Dendritic cell treated with granulocyte-macrophage colony-stimulating factor and Interleukin-4, amounts not matched to agents 40 ng/mL and 50 ng/mL, for 4 days (primary cell): ENCODE measurements around the gene HOXD1.

Source experiments
- H3K27ac Mint-ChIP-seq: one replicate; pipeline ENCODE4 v1.8.0; 2022; ENCODE audit warnings: mild to moderate bottlenecking, mixed read lengths
- H3K27me3 Mint-ChIP-seq: one replicate; pipeline ENCODE4 v1.8.0; 2022; ENCODE audit warnings: mild to moderate bottlenecking, mixed read lengths
- H3K36me3 Mint-ChIP-seq: one replicate; pipeline ENCODE4 v1.8.0; 2022; ENCODE audit warnings: low read depth, mixed read lengths
- H3K4me1 Mint-ChIP-seq: one replicate; pipeline ENCODE4 v1.8.0; 2022; ENCODE audit warnings: low read depth, mixed read lengths
- H3K4me3 Mint-ChIP-seq: one replicate; pipeline ENCODE4 v1.8.0; 2022; ENCODE audit warnings: mild to moderate bottlenecking, moderate library complexity, mixed read lengths
- H3K9me3 Mint-ChIP-seq: one replicate; pipeline ENCODE4 v1.8.0; 2022; ENCODE audit warnings: mixed read lengths
- intact Hi-C: fragments of 100-400 bp; cut with micrococcal nuclease; formaldehyde crosslinking; loops from one replicate; pipeline ENCODE4 v1.15.0; 2022

HOXD1 gene

GRCh38 chr2:176169181-176169580 lies 19.3 kb upstream of the HOXD1 start:
- Mint-ChIP-seq H3K4me1 (no peaks in the 10 kb centered on the region), H3K36me3 (no peaks in the 10 kb centered on the region), H3K27me3 (peaks cover 93% of the 10 kb centered on the region), H3K27ac (no peak overlapping the region), H3K9me3 (no peaks in the 10 kb centered on the region), H3K4me3 (no peak overlapping the region)
- intact Hi-C loops = no loop called here

DNA sequence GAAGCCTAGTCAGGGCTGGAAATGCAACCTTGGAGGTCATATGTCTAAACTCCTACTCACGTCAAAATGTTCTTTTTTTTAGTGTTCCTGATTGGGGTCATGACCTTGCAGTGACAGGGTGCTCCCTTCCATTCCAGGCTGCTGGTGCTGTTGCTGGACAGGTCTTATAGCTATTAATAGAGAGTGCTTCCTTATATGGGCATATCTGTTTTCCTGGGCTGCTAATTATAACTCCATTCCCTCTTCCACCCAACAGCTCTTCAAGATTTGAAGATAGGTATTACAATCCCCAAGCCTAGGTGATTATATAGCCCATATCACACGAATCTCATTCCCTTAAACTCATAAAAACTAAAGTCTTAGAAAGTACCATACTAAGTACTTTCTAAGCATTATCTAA lies 18.8 kb upstream of the HOXD1 start:
- intact Hi-C loops = no loop called here

DNA sequence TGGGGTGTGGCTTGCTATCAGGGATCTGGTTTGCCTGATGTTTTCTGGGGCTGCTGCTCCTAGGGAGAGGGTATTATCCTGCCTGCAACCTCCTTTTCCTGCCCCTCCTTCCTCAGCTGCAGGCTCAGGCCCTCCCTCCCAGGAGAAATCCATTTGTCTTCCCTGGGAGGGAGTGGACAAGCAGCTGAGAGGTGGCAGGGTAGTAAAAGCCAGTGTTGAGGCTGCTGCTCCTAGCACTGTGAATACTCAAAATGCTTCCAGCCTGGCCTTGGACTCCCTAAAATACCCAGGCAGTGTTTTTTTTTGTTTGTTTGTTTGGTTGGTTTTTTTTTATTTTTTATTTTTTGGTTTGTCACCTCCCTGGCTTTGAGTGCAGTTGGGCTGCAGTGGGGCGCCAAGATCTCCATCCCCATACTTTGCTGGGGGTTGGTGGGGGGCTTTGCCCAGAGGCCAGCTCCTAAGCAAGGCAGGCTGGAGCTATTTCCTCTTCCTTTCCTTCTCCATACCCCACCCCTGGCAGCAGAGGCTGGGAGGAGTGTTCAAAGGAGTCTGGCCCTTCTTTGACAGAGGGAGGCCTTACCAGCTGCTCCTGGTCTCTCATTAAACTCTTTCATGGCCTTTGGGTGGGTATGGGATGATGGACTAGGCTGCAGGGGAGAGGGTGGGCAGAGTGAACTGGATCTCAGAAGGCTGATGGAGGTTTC lies 17.7 kb upstream of the HOXD1 start:
- intact Hi-C loops = no loop called here

More for the DNA sequence above, 18.8 kb upstream of the HOXD1 start:
- peaks cover under 1% of the 10 kb centered on the region for H3K4me1 Mint-ChIP-seq
- H3K27ac Mint-ChIP-seq = no peak overlapping the region
- H3K27me3 Mint-ChIP-seq = peaks cover 93% of the 10 kb centered on the region
- no peaks in the 10 kb centered on the region for H3K9me3 Mint-ChIP-seq
- H3K4me3 Mint-ChIP-seq = no peak overlapping the region
- no peaks in the 10 kb centered on the region for H3K36me3 Mint-ChIP-seq

GRCh38 chr2:176171351-176172006 lies 17.0 kb upstream of the HOXD1 start:
- Mint-ChIP-seq H3K27ac (no peak overlapping the region), H3K36me3 (no peaks in the 10 kb centered on the region), H3K9me3 (no peaks in the 10 kb centered on the region), H3K27me3 (peaks cover 94% of the 10 kb centered on the region), H3K4me1 (peaks cover 5% of the 10 kb centered on the region), H3K4me3 (no peak overlapping the region)
- intact Hi-C loops = no loop called here

More for the DNA sequence above, 17.7 kb upstream of the HOXD1 start:
- peaks cover 5% of the 10 kb centered on the region for H3K4me1 Mint-ChIP-seq
- no peak overlapping the region for H3K4me3 Mint-ChIP-seq
- no peaks in the 10 kb centered on the region for H3K36me3 Mint-ChIP-seq
- no peak overlapping the region for H3K27ac Mint-ChIP-seq
- H3K9me3 Mint-ChIP-seq = no peaks in the 10 kb centered on the region
- peaks cover 93% of the 10 kb centered on the region for H3K27me3 Mint-ChIP-seq

GRCh38 chr2:176172007-176172894 lies 16.2 kb upstream of the HOXD1 start:
- Mint-ChIP-seq H3K4me1 (peaks cover 5% of the 10 kb centered on the region), H3K9me3 (no peaks in the 10 kb centered on the region), H3K4me3 (no peak overlapping the region), H3K36me3 (no peaks in the 10 kb centered on the region), H3K27ac (no peak overlapping the region), H3K27me3 (peaks cover 94% of the 10 kb centered on the region)
- intact Hi-C loops = no loop called here

- no peak overlapping the region for H3K27ac Mint-ChIP-seq
- no peaks in the 10 kb centered on the region for H3K36me3 Mint-ChIP-seq
- H3K4me3 Mint-ChIP-seq = no peak overlapping the region
- peaks cover 5% of the 10 kb centered on the region for H3K4me1 Mint-ChIP-seq
- peaks cover 94% of the 10 kb centered on the region for H3K27me3 Mint-ChIP-seq
- no peaks in the 10 kb centered on the region for H3K9me3 Mint-ChIP-seq
- intact Hi-C loops = no loop called here
These were observed 15.4 kb upstream of the HOXD1 start for GRCh38 chr2:176172895-176173566.

DNA sequence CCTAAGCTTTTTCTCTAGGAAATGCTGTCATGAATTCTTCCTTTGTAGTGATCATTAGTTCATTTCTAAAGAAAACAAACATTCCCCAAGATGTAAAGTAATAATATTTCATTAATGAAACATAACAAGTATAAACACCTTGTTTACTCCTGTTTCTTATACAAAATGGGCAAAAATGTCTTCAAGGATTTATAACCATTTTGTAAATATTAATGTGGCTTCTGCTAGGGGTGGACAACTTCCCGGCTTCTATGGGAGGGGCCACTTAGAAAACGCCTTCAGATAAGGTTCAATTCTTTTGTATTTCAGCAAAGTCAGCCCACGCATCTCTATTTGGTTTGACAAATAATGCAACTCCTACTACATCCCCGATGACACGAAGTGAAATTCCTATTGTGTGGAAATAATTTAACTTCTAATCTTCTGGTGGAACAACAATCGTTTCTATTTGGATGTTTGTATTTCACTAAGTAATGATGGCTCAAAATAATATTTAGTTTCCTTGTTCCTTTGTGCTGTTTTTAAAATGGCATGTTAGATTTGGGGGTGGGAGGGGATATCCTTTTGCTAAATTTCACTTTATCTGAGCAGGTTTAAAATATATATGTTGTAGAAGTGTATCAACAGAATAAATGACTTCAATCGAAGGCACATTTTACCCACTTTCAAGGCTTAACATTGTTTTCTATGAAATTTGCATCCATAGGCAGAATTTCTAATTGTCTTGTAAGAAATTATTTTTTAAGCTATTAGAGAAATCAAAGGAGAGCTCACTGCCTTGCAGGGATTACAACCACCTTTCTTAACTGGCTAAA lies 14.7 kb upstream of the HOXD1 start:
- Mint-ChIP-seq H3K36me3 (no peaks in the 10 kb centered on the region), H3K4me3 (no peak overlapping the region), H3K27me3 (peaks cover 96% of the 10 kb centered on the region), H3K9me3 (no peaks in the 10 kb centered on the region), H3K4me1 (peaks cover 5% of the 10 kb centered on the region), H3K27ac (no peak overlapping the region)
- intact Hi-C loops = no loop called here

GRCh38 chr2:176174382-176174823 lies 14.1 kb upstream of the HOXD1 start:
- no peak overlapping the region for H3K27ac Mint-ChIP-seq
- no peaks in the 10 kb centered on the region for H3K36me3 Mint-ChIP-seq
- intact Hi-C loops = no loop called here
- peaks cover 5% of the 10 kb centered on the region for H3K4me1 Mint-ChIP-seq
- no peak overlapping the region for H3K4me3 Mint-ChIP-seq
- peaks cover 95% of the 10 kb centered on the region for H3K27me3 Mint-ChIP-seq
- H3K9me3 Mint-ChIP-seq = no peaks in the 10 kb centered on the region

DNA sequence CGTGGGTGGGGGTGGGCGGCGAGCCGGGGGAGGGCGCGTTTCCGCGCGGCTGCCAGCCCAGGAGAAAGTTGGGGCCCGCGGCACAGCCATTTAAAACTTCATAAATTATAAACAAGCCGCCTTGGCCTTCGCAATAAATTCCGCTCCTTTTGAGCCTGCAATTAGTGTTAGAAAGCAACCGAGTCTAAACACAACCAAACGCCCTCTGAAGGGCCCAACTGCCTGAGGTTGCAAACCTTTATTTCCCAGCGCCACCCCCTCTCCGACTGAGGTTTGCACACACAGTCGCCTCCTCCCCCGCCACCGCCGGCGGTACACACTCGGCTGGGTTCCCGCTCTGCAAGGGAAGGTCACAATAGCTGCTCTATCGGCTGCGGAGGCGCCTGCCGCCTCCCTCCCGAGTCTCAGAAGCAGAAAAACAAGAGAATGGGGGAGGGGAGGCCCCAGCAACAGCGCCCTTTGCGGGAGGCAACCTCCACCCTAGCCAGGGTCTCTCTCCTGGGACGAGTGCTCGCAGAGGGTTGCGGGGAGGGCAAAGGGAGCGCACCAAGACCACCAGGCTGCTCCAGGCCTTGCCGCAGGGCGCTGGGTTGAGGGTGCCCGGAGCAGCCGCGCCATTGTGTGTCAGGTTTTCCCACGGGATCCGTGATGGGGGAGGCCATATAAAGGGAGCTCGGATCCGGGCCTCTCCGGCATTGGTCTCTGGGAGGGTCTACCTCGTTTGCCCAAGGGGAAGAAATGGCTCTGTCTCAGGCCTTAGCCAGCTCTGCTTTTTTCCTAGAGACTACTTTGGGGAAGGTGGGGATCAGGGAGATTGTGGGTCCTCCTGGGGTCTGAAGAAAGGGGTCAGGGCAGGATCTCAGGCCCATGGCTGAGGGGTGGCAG lies 13.4 kb upstream of the HOXD1 start:
- H3K27ac Mint-ChIP-seq = no peak overlapping the region
- H3K27me3 Mint-ChIP-seq = peaks cover 97% of the 10 kb centered on the region
- no peak overlapping the region for H3K4me3 Mint-ChIP-seq
- H3K9me3 Mint-ChIP-seq = no peaks in the 10 kb centered on the region
- intact Hi-C loops = no loop called here
- H3K4me1 Mint-ChIP-seq = peaks cover 5% of the 10 kb centered on the region
- H3K36me3 Mint-ChIP-seq = no peaks in the 10 kb centered on the region

DNA sequence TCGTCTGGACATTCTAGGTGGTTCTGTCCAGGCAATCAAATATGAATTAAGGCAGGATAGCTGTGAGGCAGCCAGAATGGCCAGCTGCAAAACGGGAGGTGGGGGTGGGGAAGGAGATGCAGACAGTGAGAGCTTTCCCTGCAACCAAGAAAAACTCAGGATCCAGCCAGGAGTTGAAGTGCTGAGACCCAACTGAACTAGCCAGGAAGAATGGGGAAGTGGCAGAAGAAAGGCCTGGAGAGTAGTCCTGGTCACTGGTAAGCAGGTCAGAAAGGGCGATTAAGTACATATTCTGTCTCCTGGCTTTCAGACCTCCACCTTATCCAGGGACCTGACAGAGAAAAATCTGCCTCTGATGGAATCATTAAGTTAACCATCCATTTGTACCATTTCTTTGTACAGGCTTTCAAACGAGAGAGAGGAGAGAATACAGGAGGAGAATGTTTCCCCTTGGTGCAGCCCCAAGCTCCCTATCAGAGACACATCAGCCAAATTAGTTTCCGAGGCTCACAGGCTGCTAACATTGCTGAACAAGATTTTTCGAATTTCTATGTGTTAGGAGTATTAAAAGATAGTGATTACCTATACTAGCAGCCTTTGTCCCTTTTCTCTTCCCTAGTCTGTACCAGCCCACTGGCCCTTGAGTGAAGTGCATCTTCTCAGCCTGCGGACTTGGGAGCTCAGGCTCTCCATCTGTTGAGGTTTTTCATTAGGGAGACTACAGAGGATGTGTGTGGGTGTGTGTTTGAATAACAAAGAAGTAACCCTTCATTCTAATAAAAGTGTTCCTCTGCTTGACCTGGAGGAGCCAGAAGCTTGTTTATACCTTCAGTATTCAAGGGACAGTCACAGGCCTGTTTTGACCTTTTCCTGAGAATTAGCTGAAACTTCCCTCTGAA lies 12.5 kb upstream of the HOXD1 start:
- no peak overlapping the region for H3K27ac Mint-ChIP-seq
- intact Hi-C loops = no loop called here
- peaks cover 5% of the 10 kb centered on the region for H3K4me1 Mint-ChIP-seq
- no peaks in the 10 kb centered on the region for H3K36me3 Mint-ChIP-seq
- no peak overlapping the region for H3K4me3 Mint-ChIP-seq
- H3K27me3 Mint-ChIP-seq = peaks cover 94% of the 10 kb centered on the region
- no peaks in the 10 kb centered on the region for H3K9me3 Mint-ChIP-seq

DNA sequence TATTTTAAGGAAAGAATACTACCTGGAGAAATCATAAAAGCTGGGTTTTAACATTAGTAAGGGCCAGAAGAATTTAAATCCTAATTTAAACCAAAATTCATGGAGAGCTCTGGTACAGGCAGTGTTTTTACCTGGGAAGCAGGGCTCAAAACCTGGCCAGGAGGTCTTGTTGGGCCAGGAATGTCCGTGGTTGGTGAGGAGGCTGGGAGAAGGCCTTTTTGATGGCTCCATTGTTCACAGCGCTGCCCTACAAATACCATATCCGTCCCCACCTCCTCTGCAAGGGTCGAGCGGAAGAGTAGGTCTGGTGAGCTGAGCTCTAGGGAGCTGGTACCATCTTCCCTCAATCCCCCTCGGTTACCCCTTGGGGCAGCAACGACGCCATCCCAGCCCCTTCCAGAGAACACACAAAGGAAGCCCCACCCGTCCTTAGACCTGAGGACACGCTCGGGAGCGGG lies 10.9 kb upstream of the HOXD1 start:
- no peaks in the 10 kb centered on the region for H3K9me3 Mint-ChIP-seq
- H3K27me3 Mint-ChIP-seq = peaks cover 88% of the 10 kb centered on the region
- intact Hi-C loops = no loop called here
- H3K27ac Mint-ChIP-seq = no peak overlapping the region
- H3K36me3 Mint-ChIP-seq = no peaks in the 10 kb centered on the region
- H3K4me1 Mint-ChIP-seq = peaks cover 5% of the 10 kb centered on the region
- no peak overlapping the region for H3K4me3 Mint-ChIP-seq
